ENCODE data around the gene COPB2. TPM values are rescaled to one million over a fixed set of nuclear protein-coding genes. Genes with fewer than 3 reads are reported as not detected.

The COPB2 gene
- total RNA-seq, 4 donors from 2014 or later, result 46.7 to 59.3 (median 51.2) TPM

DNA sequence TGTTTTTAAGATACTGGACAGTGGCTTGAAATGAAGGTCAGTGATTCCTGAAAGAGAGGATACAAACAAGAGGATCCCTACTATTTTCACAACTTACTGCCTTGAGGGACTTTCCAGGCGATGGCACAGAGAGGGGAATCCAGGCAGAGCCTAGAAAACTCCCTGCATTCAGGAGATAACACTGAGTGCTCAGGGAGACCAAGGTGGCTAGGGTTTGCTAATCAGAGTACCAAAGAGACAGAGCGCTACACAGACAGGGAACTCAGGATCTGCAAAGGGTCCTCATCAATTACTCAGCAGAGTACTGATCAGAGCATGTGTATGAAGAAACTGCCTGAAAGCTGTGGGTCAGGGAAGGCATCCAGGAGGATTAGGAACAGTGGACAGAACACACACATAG, 57.4 kb downstream of the COPB2 start:
- Histone ChIP-seq H3K27ac (no peak overlapping the region), H3K4me1 (peaks cover 8% of the 10 kb centered on the region), H3K9me3 (no peaks in the 10 kb centered on the region), H3K4me3 (no peak overlapping the region), H3K27me3 (peaks cover 15% of the 10 kb centered on the region), H3K36me3 (no peaks in the 10 kb centered on the region)
- TF ChIP-seq, protein P1, sequence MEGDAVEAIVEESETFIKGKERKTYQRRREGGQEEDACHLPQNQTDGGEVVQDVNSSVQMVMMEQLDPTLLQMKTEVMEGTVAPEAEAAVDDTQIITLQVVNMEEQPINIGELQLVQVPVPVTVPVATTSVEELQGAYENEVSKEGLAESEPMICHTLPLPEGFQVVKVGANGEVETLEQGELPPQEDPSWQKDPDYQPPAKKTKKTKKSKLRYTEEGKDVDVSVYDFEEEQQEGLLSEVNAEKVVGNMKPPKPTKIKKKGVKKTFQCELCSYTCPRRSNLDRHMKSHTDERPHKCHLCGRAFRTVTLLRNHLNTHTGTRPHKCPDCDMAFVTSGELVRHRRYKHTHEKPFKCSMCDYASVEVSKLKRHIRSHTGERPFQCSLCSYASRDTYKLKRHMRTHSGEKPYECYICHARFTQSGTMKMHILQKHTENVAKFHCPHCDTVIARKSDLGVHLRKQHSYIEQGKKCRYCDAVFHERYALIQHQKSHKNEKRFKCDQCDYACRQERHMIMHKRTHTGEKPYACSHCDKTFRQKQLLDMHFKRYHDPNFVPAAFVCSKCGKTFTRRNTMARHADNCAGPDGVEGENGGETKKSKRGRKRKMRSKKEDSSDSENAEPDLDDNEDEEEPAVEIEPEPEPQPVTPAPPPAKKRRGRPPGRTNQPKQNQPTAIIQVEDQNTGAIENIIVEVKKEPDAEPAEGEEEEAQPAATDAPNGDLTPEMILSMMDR (IDR thresholded peaks at IDR 0.05), result no peak
- no peak for TF ChIP-seq POLR2A (IDR thresholded peaks at IDR 0.05)
- no peak for TF ChIP-seq EP300 (IDR thresholded peaks at IDR 0.05)
- no peak for TF ChIP-seq POLR2AphosphoS5 (IDR thresholded peaks at IDR 0.05)
- no peak for DNase-seq (ENCODE audit: low spot score in 2 of 2)
- 83% methylated on average over 2 of the region's 2 CpGs for WGBS

- Histone ChIP-seq H3K27me3 (peaks cover 15% of the 10 kb centered on the region), H3K27ac (no peak overlapping the region), H3K4me3 (no peak overlapping the region), H3K9me3 (no peaks in the 10 kb centered on the region), H3K36me3 (no peaks in the 10 kb centered on the region), H3K4me1 (peaks cover 8% of the 10 kb centered on the region)
- peak; percentile 90 to 91 for DNase-seq (ENCODE audit: low spot score in 2 of 2)
- 15% methylated on average over 21 of the region's 25 CpGs for WGBS
- TF ChIP-seq, protein P1 (IDR thresholded peaks at IDR 0.05), result peak; percentile 95 to 98
- TF ChIP-seq EP300 (IDR thresholded peaks at IDR 0.05), result no peak
These were observed 60.0 kb downstream of the COPB2 start for GRCh38 chr3:139329364-139329850.

DNA sequence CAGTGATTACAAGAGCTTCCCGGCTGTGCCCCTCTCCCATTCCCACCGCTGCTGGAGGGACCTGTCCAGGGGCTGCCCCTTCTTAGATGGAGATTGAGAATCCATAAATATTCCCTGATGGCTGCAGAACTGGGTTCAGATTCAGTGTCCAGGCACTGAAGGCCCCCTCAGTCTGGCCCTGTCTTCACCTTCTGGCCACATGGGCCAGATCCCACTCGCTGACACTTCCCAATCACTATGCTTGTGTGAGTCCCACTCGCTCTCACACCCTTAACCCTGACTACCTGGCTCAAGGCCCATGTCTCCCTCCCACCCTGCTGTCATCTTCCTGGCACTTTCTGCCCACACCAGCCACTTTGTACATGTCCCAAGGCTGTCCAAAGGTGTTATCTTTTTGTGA, 61.1 kb downstream of the COPB2 start:
- Histone ChIP-seq H3K27ac (no peak overlapping the region), H3K36me3 (no peaks in the 10 kb centered on the region), H3K4me3 (no peak overlapping the region), H3K9me3 (no peaks in the 10 kb centered on the region), H3K27me3 (peaks cover 15% of the 10 kb centered on the region), H3K4me1 (peaks cover 8% of the 10 kb centered on the region)
- DNase-seq (ENCODE audit: low spot score in 2 of 2), result no peak
- TF ChIP-seq POLR2A (IDR thresholded peaks at IDR 0.05), result no peak
- 89% methylated on average over 3 of the region's 4 CpGs for WGBS

GRCh38 chr3:139327861-139328260, 61.6 kb downstream of the COPB2 start:
- H3K9me3 ChIP-seq, result no peaks in the 10 kb centered on the region
- H3K4me3 ChIP-seq, result no peak overlapping the region
- TF ChIP-seq POLR2AphosphoS5 (IDR thresholded peaks at IDR 0.05) (no peak), POLR2A (IDR thresholded peaks at IDR 0.05) (no peak), EP300 (IDR thresholded peaks at IDR 0.05) (no peak)
- TF ChIP-seq, protein P1 (IDR thresholded peaks at IDR 0.05), result no peak
- H3K27me3 ChIP-seq, result peaks cover 15% of the 10 kb centered on the region
- H3K36me3 ChIP-seq, result no peaks in the 10 kb centered on the region
- WGBS, result 74% methylated on average over 5 of the region's 8 CpGs
- no peak for DNase-seq (ENCODE audit: low spot score in 2 of 2)
- peaks cover 8% of the 10 kb centered on the region for H3K4me1 ChIP-seq
- no peak overlapping the region for H3K27ac ChIP-seq

- peak in 1 of 2 donors; percentile 50 for DNase-seq (ENCODE audit: low spot score in 2 of 2)
- peaks cover 15% of the 10 kb centered on the region for H3K27me3 ChIP-seq
- WGBS, result 83% methylated on average over 5 of the region's 5 CpGs
- H3K4me3 ChIP-seq, result no peak overlapping the region
- TF ChIP-seq EP300 (IDR thresholded peaks at IDR 0.05), result no peak
- TF ChIP-seq, protein P1 (IDR thresholded peaks at IDR 0.05), result no peak
- TF ChIP-seq POLR2A (IDR thresholded peaks at IDR 0.05), result no peak
- no peak for TF ChIP-seq POLR2AphosphoS5 (IDR thresholded peaks at IDR 0.05)
- H3K36me3 ChIP-seq, result no peaks in the 10 kb centered on the region
- H3K4me1 ChIP-seq, result peaks cover 8% of the 10 kb centered on the region
- no peak overlapping the region for H3K27ac ChIP-seq
- H3K9me3 ChIP-seq, result no peaks in the 10 kb centered on the region
These were observed 62.2 kb downstream of the COPB2 start for GRCh38 chr3:139327231-139327630.

- TF ChIP-seq POLR2A (IDR thresholded peaks at IDR 0.05) (no peak), POLR2AphosphoS5 (IDR thresholded peaks at IDR 0.05) (no peak), EP300 (IDR thresholded peaks at IDR 0.05) (no peak)
- TF ChIP-seq, protein P1 (IDR thresholded peaks at IDR 0.05), result no peak
- Histone ChIP-seq H3K36me3 (no peaks in the 10 kb centered on the region), H3K9me3 (no peaks in the 10 kb centered on the region), H3K27me3 (peaks cover 10% of the 10 kb centered on the region), H3K4me3 (no peak overlapping the region), H3K4me1 (peaks cover 8% of the 10 kb centered on the region), H3K27ac (no peak overlapping the region)
- WGBS, result 63% methylated on average over 4 of the region's 4 CpGs
- DNase-seq (ENCODE audit: low spot score in 2 of 2), result peak in 1 of 2 donors; percentile 74
These were observed 62.7 kb downstream of the COPB2 start for GRCh38 chr3:139326707-139327106.
